ENCODE data around the gene TNKS1BP1. TPM values are rescaled to one million over a fixed set of nuclear protein-coding genes. Genes with fewer than 3 reads are reported as not detected.

TNKS1BP1 gene
- total and polyA plus RNA-seq, 2 experiments from 2014 or later: 54.9 to 104 TPM

- Histone ChIP-seq H3K36me3 (replicated peaks; ENCODE audit: insufficient read depth, low read depth) (no peaks in the 10 kb centered on the region), H2AFZ (peak overlapping the region; percentile 83), H4K20me1 (ENCODE audit: insufficient read depth, poor library complexity, severe bottlenecking) (no peaks in the 10 kb centered on the region), H3K4me1 (ENCODE audit: insufficient read depth) (peaks cover 6% of the 10 kb centered on the region), H3K4me2 (peak overlapping the region; percentile 68), H3K27ac (peak overlapping the region; percentile 83), H3K9me2 (replicated peaks; ENCODE audit: insufficient read depth) (no peaks in the 10 kb centered on the region), H3K79me2 (no peaks in the 10 kb centered on the region), H3K27me3 (no peaks in the 10 kb centered on the region), H3K9me3 (ENCODE audit: low read depth) (no peaks in the 10 kb centered on the region), H3K4me3 (no peak overlapping the region)
- TF ChIP-seq, protein P1, sequence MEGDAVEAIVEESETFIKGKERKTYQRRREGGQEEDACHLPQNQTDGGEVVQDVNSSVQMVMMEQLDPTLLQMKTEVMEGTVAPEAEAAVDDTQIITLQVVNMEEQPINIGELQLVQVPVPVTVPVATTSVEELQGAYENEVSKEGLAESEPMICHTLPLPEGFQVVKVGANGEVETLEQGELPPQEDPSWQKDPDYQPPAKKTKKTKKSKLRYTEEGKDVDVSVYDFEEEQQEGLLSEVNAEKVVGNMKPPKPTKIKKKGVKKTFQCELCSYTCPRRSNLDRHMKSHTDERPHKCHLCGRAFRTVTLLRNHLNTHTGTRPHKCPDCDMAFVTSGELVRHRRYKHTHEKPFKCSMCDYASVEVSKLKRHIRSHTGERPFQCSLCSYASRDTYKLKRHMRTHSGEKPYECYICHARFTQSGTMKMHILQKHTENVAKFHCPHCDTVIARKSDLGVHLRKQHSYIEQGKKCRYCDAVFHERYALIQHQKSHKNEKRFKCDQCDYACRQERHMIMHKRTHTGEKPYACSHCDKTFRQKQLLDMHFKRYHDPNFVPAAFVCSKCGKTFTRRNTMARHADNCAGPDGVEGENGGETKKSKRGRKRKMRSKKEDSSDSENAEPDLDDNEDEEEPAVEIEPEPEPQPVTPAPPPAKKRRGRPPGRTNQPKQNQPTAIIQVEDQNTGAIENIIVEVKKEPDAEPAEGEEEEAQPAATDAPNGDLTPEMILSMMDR (IDR thresholded peaks at IDR 0.05; ENCODE audit: poor library complexity): peak; percentile 83
- no peak for TF ChIP-seq EZH2phosphoT487 (IDR thresholded peaks at IDR 0.05; ENCODE audit: low read depth, severe bottlenecking, unreplicated experiment)
- WGBS (ENCODE audit: low lambda C conversion rate, missing lambda C conversion rate): 11% methylated on average over 14 of the region's 14 CpGs
- peak; percentile 88 for DNase-seq (ENCODE audit: low spot score)
Observed at GRCh38 chr11:57277845-57278720, 46.7 kb downstream of the TNKS1BP1 start.

DNA sequence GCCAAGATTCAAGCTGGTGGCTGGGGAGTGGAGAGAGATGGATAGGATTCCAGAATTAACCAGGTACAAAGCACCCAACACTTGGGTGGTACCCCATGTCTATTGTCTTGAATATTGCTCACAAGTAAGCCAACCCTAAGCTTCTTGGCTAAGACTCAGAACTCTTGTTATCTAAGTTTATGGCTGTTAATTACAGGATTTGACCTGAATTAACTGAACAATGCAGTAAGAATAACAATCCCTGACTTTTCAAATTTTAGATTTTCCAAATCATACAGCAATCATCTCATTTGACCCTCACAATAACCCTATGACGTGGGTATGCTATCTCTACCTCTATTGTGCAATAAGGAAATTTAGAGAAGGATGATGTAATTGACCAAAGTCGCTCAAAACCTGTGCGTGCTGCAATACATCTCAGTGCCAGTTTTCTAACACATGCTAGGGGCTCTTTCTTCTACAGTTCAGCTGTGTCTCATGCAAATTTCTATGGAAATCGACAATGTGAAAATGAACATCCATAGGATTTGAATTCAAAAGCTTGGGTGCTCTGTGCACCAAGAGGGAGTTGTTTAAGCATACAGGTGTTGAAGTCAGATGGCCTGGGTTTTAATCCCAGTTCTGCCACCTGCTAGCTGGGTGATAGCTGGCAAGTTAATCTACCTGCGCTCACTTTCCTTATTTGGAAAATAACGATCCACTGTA, 47.6 kb downstream of the TNKS1BP1 start:
- peaks cover 6% of the 10 kb centered on the region for H3K4me1 ChIP-seq (ENCODE audit: insufficient read depth)
- no peak overlapping the region for H2AFZ ChIP-seq
- peak overlapping the region; percentile 83 for H3K27ac ChIP-seq
- no peaks in the 10 kb centered on the region for H3K27me3 ChIP-seq
- WGBS (ENCODE audit: low lambda C conversion rate, missing lambda C conversion rate): 76% methylated on average over 6 of the region's 6 CpGs
- DNase-seq (ENCODE audit: low spot score): no peak
- no peaks in the 10 kb centered on the region for H3K79me2 ChIP-seq
- peak overlapping the region; percentile 68 for H3K4me2 ChIP-seq
- no peaks in the 10 kb centered on the region for H3K9me2 ChIP-seq (replicated peaks; ENCODE audit: insufficient read depth)
- H3K36me3 ChIP-seq (replicated peaks; ENCODE audit: insufficient read depth, low read depth): no peaks in the 10 kb centered on the region
- no peaks in the 10 kb centered on the region for H4K20me1 ChIP-seq (ENCODE audit: insufficient read depth, poor library complexity, severe bottlenecking)
- no peaks in the 10 kb centered on the region for H3K9me3 ChIP-seq (ENCODE audit: low read depth)
- TF ChIP-seq, protein P1 (IDR thresholded peaks at IDR 0.05; ENCODE audit: poor library complexity): no peak
- no peak overlapping the region for H3K4me3 ChIP-seq

DNA sequence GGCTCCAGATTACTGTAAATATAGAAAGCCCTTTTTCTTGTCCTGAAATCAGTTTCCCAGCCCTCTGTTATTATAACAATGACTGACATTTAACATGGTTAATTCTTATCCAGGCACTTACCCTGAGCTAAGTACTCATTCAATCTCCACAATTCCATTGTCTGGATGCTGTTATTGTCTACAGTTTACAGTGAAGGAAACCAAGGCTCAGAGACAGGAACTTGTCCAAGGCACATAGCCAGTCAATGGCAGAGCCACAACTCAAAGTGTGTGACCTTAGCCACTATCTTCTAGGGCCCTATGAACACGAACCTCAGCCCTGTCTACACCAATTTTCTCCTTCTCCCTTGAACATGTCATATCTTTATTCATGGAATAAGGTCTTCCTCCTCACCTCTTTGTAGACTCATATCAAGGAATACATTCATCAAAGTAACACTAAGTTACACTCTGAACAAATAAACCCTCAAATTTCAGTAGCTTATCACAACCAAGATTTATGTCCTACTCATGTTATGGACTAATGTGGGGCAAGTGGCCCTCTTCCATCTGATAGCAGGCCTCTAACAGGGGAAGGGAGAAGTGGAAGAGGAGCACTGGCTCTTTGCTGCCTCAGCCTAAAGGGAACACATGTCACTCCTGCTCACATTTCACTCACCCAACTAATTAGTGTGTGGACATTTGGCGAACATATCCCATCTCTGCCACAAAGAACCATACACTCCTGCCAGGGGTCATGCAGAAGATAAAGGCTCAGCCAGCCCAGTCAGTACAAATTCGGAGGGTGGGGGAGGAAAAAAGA, 48.4 kb downstream of the TNKS1BP1 start:
- no peak for DNase-seq (ENCODE audit: low spot score)
- WGBS (ENCODE audit: low lambda C conversion rate, missing lambda C conversion rate): 80% methylated on average over 3 of the region's 3 CpGs
- Histone ChIP-seq H4K20me1 (ENCODE audit: insufficient read depth, poor library complexity, severe bottlenecking) (no peaks in the 10 kb centered on the region), H3K4me2 (no peak overlapping the region), H3K4me3 (no peak overlapping the region), H3K9me2 (replicated peaks; ENCODE audit: insufficient read depth) (no peaks in the 10 kb centered on the region), H2AFZ (no peak overlapping the region), H3K27me3 (no peaks in the 10 kb centered on the region), H3K79me2 (no peaks in the 10 kb centered on the region), H3K9me3 (ENCODE audit: low read depth) (no peaks in the 10 kb centered on the region), H3K36me3 (replicated peaks; ENCODE audit: insufficient read depth, low read depth) (no peaks in the 10 kb centered on the region), H3K27ac (no peak overlapping the region), H3K4me1 (ENCODE audit: insufficient read depth) (peaks cover 6% of the 10 kb centered on the region)
- no peak for TF ChIP-seq EZH2phosphoT487 (IDR thresholded peaks at IDR 0.05; ENCODE audit: low read depth, severe bottlenecking, unreplicated experiment)
- TF ChIP-seq, protein P1 (IDR thresholded peaks at IDR 0.05; ENCODE audit: poor library complexity): no peak
- no peak for TF ChIP-seq EZH2 (IDR thresholded peaks at IDR 0.05; ENCODE audit: borderline replicate concordance)
